Activated CD8-positive, alpha-beta memory T cell treated with anti-CD3 and anti-CD28 coated beads for 1 hour (primary cell): Measurements from ENCODE around the gene DDI2.
"Not testable (repeated sequence)": the region's sequence is repeated elsewhere in the genome, so short reads cannot be mapped to it uniquely, and the experiment has no call there.

Experiments
- DNase-seq, 2 donors: peaks; one replicate each; pipeline ENCODE4 v3.0.0-alpha.2; 2020; ENCODE audit warnings: low read depth in 1 of 2; ENCODE audit errors: extremely low read depth in 1 of 2

Gene DDI2

GRCh38 chr1:15617173-15618076, at the start of gene DDI2:
TSS of gene DDI2 (plus strand) at chr1:15617458. CDS start at chr1:15617671, 213 bp downstream.
- peak; percentile 70 to 87 for DNase-seq

GRCh38 chr1:15568387-15569073, 48.7 kb upstream of the DDI2 start:
- no peak for DNase-seq

GRCh38 chr1:15570861-15571260, 46.4 kb upstream of the DDI2 start:
- no peak for DNase-seq

GRCh38 chr1:15571266-15571665, 46.0 kb upstream of the DDI2 start:
- DNase-seq, result no peak

GRCh38 chr1:15573477-15573876, 43.8 kb upstream of the DDI2 start:
- DNase-seq, result no peak

GRCh38 chr1:15574741-15575140, 42.5 kb upstream of the DDI2 start:
- no peak for DNase-seq

- no peak for DNase-seq
Observed at GRCh38 chr1:15575549-15576150, 41.6 kb upstream of the DDI2 start.

- DNase-seq, result no peak
Observed at GRCh38 chr1:15577691-15578090, 39.6 kb upstream of the DDI2 start.

GRCh38 chr1:15578921-15579682, 38.2 kb upstream of the DDI2 start:
- DNase-seq, result no peak

GRCh38 chr1:15579683-15580047, 37.6 kb upstream of the DDI2 start:
- no peak for DNase-seq

GRCh38 chr1:15583016-15583706, 34.1 kb upstream of the DDI2 start:
- no peak for DNase-seq

GRCh38 chr1:15584489-15585363, 32.5 kb upstream of the DDI2 start, which contains the start of gene AGMAT:
TSS of gene AGMAT (minus strand) at chr1:15585051. CDS start at chr1:15584967, 84 bp downstream.
- peak in 1 of 2 donors; percentile 24 for DNase-seq

- no peak for DNase-seq
Observed at GRCh38 chr1:15592285-15592684, 25.0 kb upstream of the DDI2 start.

- DNase-seq, result no peak
Observed at GRCh38 chr1:15595809-15596617, 21.2 kb upstream of the DDI2 start.

- no peak for DNase-seq
Observed at GRCh38 chr1:15598436-15598835, 18.8 kb upstream of the DDI2 start.

GRCh38 chr1:15603050-15603965, 13.9 kb upstream of the DDI2 start:
- peak; percentile 87 to 89 for DNase-seq

- DNase-seq, result not testable (repeated sequence)
Observed at GRCh38 chr1:15603966-15604282, 13.3 kb upstream of the DDI2 start.

GRCh38 chr1:15604400-15604799, 12.9 kb upstream of the DDI2 start:
- DNase-seq, result not testable (repeated sequence)
